Fibroblast of lung (primary cell): ENCODE data around the gene CACNG4.

Source experiments
- EZH2 ChIP-seq: IDR thresholded peaks from 2 replicates; pipeline ENCODE4 v1.5.1; 2012; ENCODE audit warnings: low read length, control low read depth, mild to moderate bottlenecking; ENCODE audit errors: missing control alignments
- TF ChIP-seq, protein P1 (sequence below), 2 donors: IDR thresholded peaks in 1 of 2; conservative IDR thresholded peaks in 1 of 2; 1 replicate in 1 of 2; 2 replicates in 1 of 2; pipeline ENCODE4 v1.5.1; 2011 to 2012; ENCODE audit warnings: low read length in 2 of 2, control low read depth in 1 of 2, inconsistent platforms in 1 of 2, low read depth in 1 of 2, mild to moderate bottlenecking in 1 of 2

DNA sequence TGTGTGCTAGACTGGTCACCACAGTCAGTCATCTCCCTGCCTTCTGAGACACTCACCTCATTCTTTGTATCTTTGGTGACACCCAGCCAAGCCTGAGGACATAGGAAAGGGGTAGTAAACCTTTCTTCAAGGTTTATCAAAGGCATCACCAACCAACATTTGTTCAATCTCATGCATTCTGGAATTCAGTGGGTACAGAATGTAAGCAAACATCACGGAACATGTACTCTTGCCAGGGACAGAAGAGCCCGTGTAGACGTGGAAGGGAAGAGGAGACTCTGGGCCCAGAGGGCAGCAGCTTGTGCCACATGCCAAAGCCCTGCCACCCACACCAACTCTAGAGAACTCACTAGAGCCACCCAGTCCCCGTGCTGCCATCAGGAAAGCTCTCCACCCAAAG, 4.4 kb downstream of the CACNG4 start:
- TF ChIP-seq, protein P1, sequence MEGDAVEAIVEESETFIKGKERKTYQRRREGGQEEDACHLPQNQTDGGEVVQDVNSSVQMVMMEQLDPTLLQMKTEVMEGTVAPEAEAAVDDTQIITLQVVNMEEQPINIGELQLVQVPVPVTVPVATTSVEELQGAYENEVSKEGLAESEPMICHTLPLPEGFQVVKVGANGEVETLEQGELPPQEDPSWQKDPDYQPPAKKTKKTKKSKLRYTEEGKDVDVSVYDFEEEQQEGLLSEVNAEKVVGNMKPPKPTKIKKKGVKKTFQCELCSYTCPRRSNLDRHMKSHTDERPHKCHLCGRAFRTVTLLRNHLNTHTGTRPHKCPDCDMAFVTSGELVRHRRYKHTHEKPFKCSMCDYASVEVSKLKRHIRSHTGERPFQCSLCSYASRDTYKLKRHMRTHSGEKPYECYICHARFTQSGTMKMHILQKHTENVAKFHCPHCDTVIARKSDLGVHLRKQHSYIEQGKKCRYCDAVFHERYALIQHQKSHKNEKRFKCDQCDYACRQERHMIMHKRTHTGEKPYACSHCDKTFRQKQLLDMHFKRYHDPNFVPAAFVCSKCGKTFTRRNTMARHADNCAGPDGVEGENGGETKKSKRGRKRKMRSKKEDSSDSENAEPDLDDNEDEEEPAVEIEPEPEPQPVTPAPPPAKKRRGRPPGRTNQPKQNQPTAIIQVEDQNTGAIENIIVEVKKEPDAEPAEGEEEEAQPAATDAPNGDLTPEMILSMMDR (conservative IDR thresholded peaks at IDR 0.05 in 1 of 2, IDR thresholded peaks at IDR 0.05 in 1 of 2; ENCODE audit: low read depth in 1 of 2, low read length in 2 of 2), result no peak
- no peak for TF ChIP-seq EZH2
